ENCODE results near the gene DRD3. TPM values are rescaled to one million over a fixed set of nuclear protein-coding genes. Genes with fewer than 3 reads are reported as not detected.

Gene DRD3
- total RNA-seq, 1 donor from 2014 or later, result not detected

GRCh38 chr3:114120211-114120610, 58.6 kb downstream of the DRD3 start:
- no peak for DNase-seq (ENCODE audit: low spot score)

GRCh38 chr3:114119776-114120175, 59.1 kb downstream of the DRD3 start:
- DNase-seq (ENCODE audit: low spot score), result no peak

GRCh38 chr3:114115143-114115542, 63.7 kb downstream of the DRD3 start:
- DNase-seq (ENCODE audit: low spot score), result no peak

GRCh38 chr3:114114719-114115118, 64.1 kb downstream of the DRD3 start:
- no peak for DNase-seq (ENCODE audit: low spot score)

GRCh38 chr3:114112696-114113095, 66.2 kb downstream of the DRD3 start:
- DNase-seq (ENCODE audit: low spot score), result no peak

GRCh38 chr3:114111060-114111770, 67.6 kb downstream of the DRD3 start:
- DNase-seq (ENCODE audit: low spot score), result no peak

GRCh38 chr3:114110439-114110838, 68.4 kb downstream of the DRD3 start:
- no peak for DNase-seq (ENCODE audit: low spot score)

- DNase-seq (ENCODE audit: low spot score), result no peak
Measured at GRCh38 chr3:114108137-114108536, 70.7 kb downstream of the DRD3 start.

- DNase-seq (ENCODE audit: low spot score), result no peak
Measured at GRCh38 chr3:114104414-114104813, 74.4 kb downstream of the DRD3 start.

GRCh38 chr3:114103858-114104257, 75.0 kb downstream of the DRD3 start:
- DNase-seq (ENCODE audit: low spot score), result no peak

GRCh38 chr3:114103181-114103580, 75.7 kb downstream of the DRD3 start:
- DNase-seq (ENCODE audit: low spot score), result no peak

GRCh38 chr3:114101101-114101500, 77.8 kb downstream of the DRD3 start:
- DNase-seq (ENCODE audit: low spot score), result no peak

GRCh38 chr3:114095796-114096195, 83.1 kb downstream of the DRD3 start:
- DNase-seq (ENCODE audit: low spot score), result no peak

- peak; percentile 45 for DNase-seq (ENCODE audit: low spot score)
Measured at GRCh38 chr3:114093596-114093995, 85.3 kb downstream of the DRD3 start.

GRCh38 chr3:114093016-114093380, 85.9 kb downstream of the DRD3 start:
- no peak for DNase-seq (ENCODE audit: low spot score)

- no peak for DNase-seq (ENCODE audit: low spot score)
Measured at GRCh38 chr3:114092151-114093015, 86.5 kb downstream of the DRD3 start.

- DNase-seq (ENCODE audit: low spot score), result no peak
Measured at GRCh38 chr3:114089675-114090074, 89.2 kb downstream of the DRD3 start.

GRCh38 chr3:114086356-114086755, 92.5 kb downstream of the DRD3 start:
- no peak for DNase-seq (ENCODE audit: low spot score)

- no peak for DNase-seq (ENCODE audit: low spot score)
Measured at GRCh38 chr3:114083112-114083511, 95.7 kb downstream of the DRD3 start.

GRCh38 chr3:114081037-114081436, 97.8 kb downstream of the DRD3 start:
- no peak for DNase-seq (ENCODE audit: low spot score)

GRCh38 chr3:114080201-114080600, 98.7 kb downstream of the DRD3 start:
- DNase-seq (ENCODE audit: low spot score), result no peak

- no peak for DNase-seq (ENCODE audit: low spot score)
Measured at GRCh38 chr3:114079761-114080160, 99.1 kb downstream of the DRD3 start.

GRCh38 chr3:114078126-114078525, 100.7 kb downstream of the DRD3 start:
- DNase-seq (ENCODE audit: low spot score), result no peak

Measured in ureter (tissue), 1 donor.